Middle frontal gyrus (tissue), 1 donor: ENCODE measurements around the gene SAMD4B.

ENCODE experiments used
- DNase-seq: peaks from one replicate; pipeline ENCODE4 v3.0.0-alpha.2; 2015; ENCODE audit warnings: low spot score; ENCODE audit errors: extremely low spot score

SAMD4B gene

GRCh38 chr19:39390451-39390750, 48.2 kb downstream of the SAMD4B start:
- DNase-seq, result no peak

- peak; percentile 100 for DNase-seq
These were observed 48.7 kb downstream of the SAMD4B start, which contains the start of the genes MED29 and PAF1 for GRCh38 chr19:39390751-39391437. Gene MED29 (plus strand): TSS chr19:39391378. CDS start chr19:39391423, 45 bp downstream. Gene PAF1 (minus strand): TSS chr19:39391106. CDS start chr19:39390864, 242 bp downstream.

- peak; percentile 41 for DNase-seq
These were observed 55.4 kb downstream of the SAMD4B start for GRCh38 chr19:39397360-39398296.

GRCh38 chr19:39398297-39398864, 56.2 kb downstream of the SAMD4B start:
- DNase-seq, result no peak

- no peak for DNase-seq
These were observed 57.4 kb downstream of the SAMD4B start for GRCh38 chr19:39399668-39400050.

- no peak for DNase-seq
These were observed 57.8 kb downstream of the SAMD4B start for GRCh38 chr19:39400061-39400460.

- no peak for DNase-seq
These were observed 58.9 kb downstream of the SAMD4B start for GRCh38 chr19:39401070-39401548.

GRCh38 chr19:39401549-39402345, 59.5 kb downstream of the SAMD4B start:
- DNase-seq, result no peak

- peak; percentile 17 for DNase-seq
These were observed 60.4 kb downstream of the SAMD4B start for GRCh38 chr19:39402346-39403300.

GRCh38 chr19:39403331-39404312, 61.4 kb downstream of the SAMD4B start:
- DNase-seq, result no peak

GRCh38 chr19:39405261-39405957, 63.2 kb downstream of the SAMD4B start:
- DNase-seq, result no peak

GRCh38 chr19:39405958-39406655, 63.9 kb downstream of the SAMD4B start:
- DNase-seq, result no peak

GRCh38 chr19:39406656-39407409, 64.6 kb downstream of the SAMD4B start, which contains the start of gene ZFP36:
Gene ZFP36 (plus strand): TSS chr19:39406847. CDS start chr19:39406905, 58 bp downstream.
- no peak for DNase-seq

GRCh38 chr19:39407410-39407659, 65.1 kb downstream of the SAMD4B start:
- no peak for DNase-seq

- DNase-seq, result no peak
These were observed 65.6 kb downstream of the SAMD4B start for GRCh38 chr19:39407660-39408391.
